Left lung (tissue), 10 donors: ENCODE results near the gene TFCP2L1. TPM values are rescaled to one million over a fixed set of nuclear protein-coding genes. Genes with fewer than 3 reads are reported as not detected.
"Not testable (repeated sequence)": the region's sequence is repeated elsewhere in the genome, so short reads cannot be mapped to it uniquely, and the experiment has no call there.

Experiments
- ATAC-seq: fragments of 200-7000 bp; cut with Tn5 transposase; one replicate; pipeline ENCODE4 v1.9.1; 2020; ENCODE audit warnings: moderate library complexity
- DNase-seq, 4 donors: peaks; one replicate each; pipeline ENCODE4 v3.0.0-alpha.2; 2013 to 2020
- H3K27ac ChIP-seq, 2 donors: fragments of 200-600 bp; sonication (generic) in 1 of 2; one replicate each; pipeline versions ENCODE4 v1.5.0 to v1.8.0; 2020 to 2021
- H3K27me3 ChIP-seq, 2 donors: fragments of 200-600 bp; sonication (generic) in 1 of 2; one replicate each; pipeline versions ENCODE4 v1.5.0 to v1.8.0; 2020 to 2021
- H3K36me3 ChIP-seq, 2 donors: fragments of 200-600 bp; sonication (generic) in 1 of 2; one replicate each; pipeline versions ENCODE4 v1.5.0 to v1.8.0; 2020 to 2021
- H3K4me1 ChIP-seq, 2 donors: fragments of 200-600 bp; one replicate each; pipeline ENCODE4 v1.8.0; 2021
- H3K4me3 ChIP-seq, 2 donors: fragments of 200-600 bp; sonication (generic) in 1 of 2; one replicate each; pipeline versions ENCODE4 v1.5.0 to v1.8.0; 2020 to 2021; ENCODE audit warnings: mild to moderate bottlenecking in 1 of 2
- H3K9me3 ChIP-seq, 2 donors: fragments of 200-600 bp; sonication (generic) in 1 of 2; one replicate each; pipeline versions ENCODE4 v1.5.0 to v1.8.0; 2020 to 2021
- intact Hi-C, 2 donors: fragments of 100-400 bp; cut with DNase I; formaldehyde crosslinking; loops; one replicate each; pipeline versions ENCODE4 v1.11.2 to v1.14.2; 2022
- polyA plus RNA-seq, 6 donors: library from polyadenylated mRNA; unstranded; fragments of 120-200 nt; gene quantifications; one replicate each; pipeline ENCODE4 v1.2.1, GENCODE V29; 2013; ENCODE audit not compliant: insufficient read length in 6 of 6
- total RNA-seq, 2 donors: library from RNA; stranded (reverse); fragmentation: NEBNext Ultra II Directional; extraction: Animal tissue kit (Norgen Biotek cat#: 25700); gene quantifications; one replicate each; pipeline ENCODE4 v1.2.1, GENCODE V29; 2021
- TF ChIP-seq, protein P1 (sequence below), 2 donors: fragments of 200-600 bp; sonication (generic) in 1 of 2; IDR thresholded peaks; one replicate each; pipeline versions ENCODE4 v1.5.0 to v1.8.0; 2021; ENCODE audit warnings: antibody characterized with exemption in 2 of 2
- donor health status: DM: no; HTN: yes; CAD: no.
- donor health status: DM: no; HTN: no; CAD: no.

Gene TFCP2L1
- total and polyA plus RNA-seq, 8 donors = 3.5 to 32.5 (median 4.6) TPM

- TF ChIP-seq, protein P1, sequence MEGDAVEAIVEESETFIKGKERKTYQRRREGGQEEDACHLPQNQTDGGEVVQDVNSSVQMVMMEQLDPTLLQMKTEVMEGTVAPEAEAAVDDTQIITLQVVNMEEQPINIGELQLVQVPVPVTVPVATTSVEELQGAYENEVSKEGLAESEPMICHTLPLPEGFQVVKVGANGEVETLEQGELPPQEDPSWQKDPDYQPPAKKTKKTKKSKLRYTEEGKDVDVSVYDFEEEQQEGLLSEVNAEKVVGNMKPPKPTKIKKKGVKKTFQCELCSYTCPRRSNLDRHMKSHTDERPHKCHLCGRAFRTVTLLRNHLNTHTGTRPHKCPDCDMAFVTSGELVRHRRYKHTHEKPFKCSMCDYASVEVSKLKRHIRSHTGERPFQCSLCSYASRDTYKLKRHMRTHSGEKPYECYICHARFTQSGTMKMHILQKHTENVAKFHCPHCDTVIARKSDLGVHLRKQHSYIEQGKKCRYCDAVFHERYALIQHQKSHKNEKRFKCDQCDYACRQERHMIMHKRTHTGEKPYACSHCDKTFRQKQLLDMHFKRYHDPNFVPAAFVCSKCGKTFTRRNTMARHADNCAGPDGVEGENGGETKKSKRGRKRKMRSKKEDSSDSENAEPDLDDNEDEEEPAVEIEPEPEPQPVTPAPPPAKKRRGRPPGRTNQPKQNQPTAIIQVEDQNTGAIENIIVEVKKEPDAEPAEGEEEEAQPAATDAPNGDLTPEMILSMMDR (IDR thresholded peaks at IDR 0.05) = no peak
- intact Hi-C loops = no loop called here
These were observed 5.4 kb downstream of the TFCP2L1 start for GRCh38 chr2:121279476-121280220.

DNA sequence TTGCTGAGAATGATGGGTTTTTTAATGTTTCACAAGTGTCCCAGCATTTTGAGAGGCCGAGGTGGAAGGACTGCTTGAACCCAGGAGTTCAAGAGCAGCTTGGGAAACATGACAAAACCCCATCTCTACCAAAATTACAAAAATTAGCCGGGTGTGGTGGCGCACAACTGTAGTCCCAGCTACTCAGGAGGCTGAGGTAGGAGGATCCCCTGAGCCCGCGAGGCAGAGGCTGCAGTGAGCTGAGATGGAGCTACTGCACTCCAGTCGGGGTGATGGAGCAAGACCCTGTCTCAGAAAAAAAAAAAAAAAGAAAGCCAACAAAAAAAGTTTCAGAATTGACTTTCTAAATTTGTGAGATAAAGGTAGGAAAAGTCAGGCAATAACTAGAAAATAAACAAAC is 8.7 kb downstream of the TFCP2L1 start:
- TF ChIP-seq, protein P1 (IDR thresholded peaks at IDR 0.05) = no peak
- no peaks in the 10 kb centered on the region for H3K9me3 ChIP-seq
- intact Hi-C loops = no loop called here
- peaks cover 0 to 17% of the 10 kb centered on the region in 2 donors for H3K27me3 ChIP-seq
- ATAC-seq (no peak), DNase-seq (no peak)
- peaks cover 0 to 2% of the 10 kb centered on the region in 2 donors for H3K4me1 ChIP-seq
- H3K27ac ChIP-seq = no peak overlapping the region
- no peak overlapping the region for H3K4me3 ChIP-seq
- no peaks in the 10 kb centered on the region for H3K36me3 ChIP-seq

More at GRCh38 chr2:121279476-121280220, 5.4 kb downstream of the TFCP2L1 start:
- no peak overlapping the region for H3K4me3 ChIP-seq
- DNase-seq = no peak
- H3K4me1 ChIP-seq = peaks cover 0 to 8% of the 10 kb centered on the region in 2 donors
- no peak for ATAC-seq
- H3K9me3 ChIP-seq = no peaks in the 10 kb centered on the region
- no peaks in the 10 kb centered on the region for H3K36me3 ChIP-seq
- H3K27ac ChIP-seq = no peak overlapping the region
- H3K27me3 ChIP-seq = peaks cover 0 to 50% of the 10 kb centered on the region in 2 donors

DNA sequence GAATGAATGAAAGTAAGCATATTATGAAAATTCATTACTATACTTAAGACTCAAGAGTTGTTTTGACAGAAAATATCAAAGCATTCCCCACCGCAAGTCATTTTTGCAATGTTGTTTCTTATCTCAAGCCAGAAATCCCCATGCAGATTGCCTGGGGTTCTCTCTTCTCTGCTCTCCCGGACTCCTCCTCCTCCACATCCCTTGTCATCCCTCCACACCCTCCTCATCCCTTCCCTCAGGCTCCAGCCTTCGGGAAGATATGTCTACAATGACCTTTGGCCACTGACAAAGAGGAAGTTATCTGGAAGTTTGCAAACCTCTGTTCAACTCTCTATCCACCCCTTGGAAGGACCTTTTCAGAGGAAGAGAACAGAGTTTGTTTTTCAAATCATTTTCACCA is 11.9 kb downstream of the TFCP2L1 start:
- intact Hi-C loops = no loop called here

DNA sequence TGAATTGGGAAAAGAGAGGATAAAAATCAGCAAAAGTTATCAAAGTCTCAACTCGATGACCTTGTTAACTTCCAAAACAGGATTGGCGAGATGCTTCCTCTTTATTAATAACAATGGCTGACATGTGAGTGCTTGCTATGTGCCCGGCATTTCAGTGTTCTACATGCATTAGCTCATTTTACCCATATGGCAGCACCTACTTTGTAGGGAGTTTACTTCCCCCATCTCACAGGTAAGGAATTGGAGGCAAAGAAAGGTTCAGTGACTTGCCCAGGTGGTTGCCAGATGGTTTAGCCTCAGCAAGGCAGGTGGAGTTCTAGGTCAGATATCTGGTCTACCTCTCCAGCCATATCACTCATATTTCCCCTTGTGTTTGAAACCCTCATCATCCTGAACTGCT is 12.4 kb downstream of the TFCP2L1 start:
- TF ChIP-seq, protein P1 (IDR thresholded peaks at IDR 0.05) = no peak
- H3K27me3 ChIP-seq = no peaks in the 10 kb centered on the region
- H3K4me3 ChIP-seq = no peak overlapping the region
- no peaks in the 10 kb centered on the region for H3K9me3 ChIP-seq
- H3K27ac ChIP-seq = no peak overlapping the region
- ATAC-seq = no peak
- intact Hi-C loops = no loop called here
- no peaks in the 10 kb centered on the region for H3K4me1 ChIP-seq
- H3K36me3 ChIP-seq = no peaks in the 10 kb centered on the region
- no peak for DNase-seq

More for the DNA sequence above, 11.9 kb downstream of the TFCP2L1 start:
- Histone ChIP-seq H3K27me3 (no peaks in the 10 kb centered on the region), H3K9me3 (no peaks in the 10 kb centered on the region), H3K36me3 (no peaks in the 10 kb centered on the region), H3K4me1 (no peaks in the 10 kb centered on the region), H3K27ac (no peak overlapping the region), H3K4me3 (no peak overlapping the region)
- DNase-seq (no peak), ATAC-seq (no peak)
- TF ChIP-seq, protein P1 (IDR thresholded peaks at IDR 0.05) = no peak

- ATAC-seq, H3K36me3 ChIP-seq, H3K4me3 ChIP-seq, DNase-seq, H3K9me3 ChIP-seq, H3K27me3 ChIP-seq, intact Hi-C loops, H3K27ac ChIP-seq, H3K4me1 ChIP-seq: not testable (repeated sequence)
These were observed 15.6 kb downstream of the TFCP2L1 start for GRCh38 chr2:121269436-121269835.
